HG03432 (cell line): ENCODE results near the gene FRMD8.

Experiments
- ATAC-seq: cut with Tn5 transposase; IDR thresholded peaks from one replicate; pipeline ENCODE4 v1.9.1; 2021; ENCODE audit warnings: mild to moderate bottlenecking, moderate library complexity; ENCODE audit not compliant: unreplicated experiment

The FRMD8 gene

GRCh38 chr11:65432686-65433582 is 46.5 kb downstream of the FRMD8 start:
- no peak for ATAC-seq

GRCh38 chr11:65433657-65434056 is 47.2 kb downstream of the FRMD8 start:
- ATAC-seq = no peak

GRCh38 chr11:65434057-65434666 is 47.7 kb downstream of the FRMD8 start:
- no peak for ATAC-seq

- ATAC-seq = no peak
Measured at GRCh38 chr11:65434667-65435410, 48.4 kb downstream of the FRMD8 start.

GRCh38 chr11:65435411-65435931 is 49.0 kb downstream of the FRMD8 start:
- ATAC-seq = no peak

GRCh38 chr11:65435981-65436411 is 49.6 kb downstream of the FRMD8 start:
- ATAC-seq = no peak

GRCh38 chr11:65436412-65437032 is 50.1 kb downstream of the FRMD8 start:
- no peak for ATAC-seq

- no peak for ATAC-seq
Measured at GRCh38 chr11:65437436-65438227, 51.2 kb downstream of the FRMD8 start.

- ATAC-seq = no peak
Measured at GRCh38 chr11:65438257-65439151, 52.1 kb downstream of the FRMD8 start.

- no peak for ATAC-seq
Measured at GRCh38 chr11:65439331-65440181, 53.1 kb downstream of the FRMD8 start.

GRCh38 chr11:65440831-65441499 is 54.5 kb downstream of the FRMD8 start:
- peak; percentile 60 for ATAC-seq

- ATAC-seq = no peak
Measured at GRCh38 chr11:65442842-65443331, 56.5 kb downstream of the FRMD8 start.

GRCh38 chr11:65444314-65445051 is 58.0 kb downstream of the FRMD8 start:
- ATAC-seq = no peak

- no peak for ATAC-seq
Measured at GRCh38 chr11:65445101-65445603, 58.7 kb downstream of the FRMD8 start.

GRCh38 chr11:65445604-65446445 is 59.4 kb downstream of the FRMD8 start:
- ATAC-seq = no peak
